ENCODE measurements around the gene CD164L2. TPM values are rescaled to one million over a fixed set of nuclear protein-coding genes. Genes with fewer than 3 reads are reported as not detected.

CD164L2 gene
- total RNA-seq, 1 experiment from 2014 or later = not detected

- DNase-seq (ENCODE audit: low read depth) = peak; percentile 78
These were observed 34.0 kb downstream of the CD164L2 start for GRCh38 chr1:27348861-27349783.

GRCh38 chr1:27346991-27347624 lies 36.0 kb downstream of the CD164L2 start:
- peak; percentile 34 for DNase-seq (ENCODE audit: low read depth)

GRCh38 chr1:27346357-27346756 lies 36.8 kb downstream of the CD164L2 start:
- no peak for DNase-seq (ENCODE audit: low read depth)

GRCh38 chr1:27345272-27345671 lies 37.9 kb downstream of the CD164L2 start:
- no peak for DNase-seq (ENCODE audit: low read depth)

- no peak for DNase-seq (ENCODE audit: low read depth)
These were observed 39.5 kb downstream of the CD164L2 start for GRCh38 chr1:27343639-27344025.

- no peak for DNase-seq (ENCODE audit: low read depth)
These were observed 40.1 kb downstream of the CD164L2 start for GRCh38 chr1:27342778-27343638.

- DNase-seq (ENCODE audit: low read depth) = no peak
These were observed 40.7 kb downstream of the CD164L2 start for GRCh38 chr1:27342391-27342777.

- peak; percentile 81 for DNase-seq (ENCODE audit: low read depth)
These were observed 41.4 kb downstream of the CD164L2 start, which contains the start of gene SYTL1 for GRCh38 chr1:27341525-27342252. TSS of gene SYTL1 (plus strand) at chr1:27342022. CDS start at chr1:27345335, 3,313 bp downstream.

GRCh38 chr1:27339213-27339612 lies 43.9 kb downstream of the CD164L2 start:
- no peak for DNase-seq (ENCODE audit: low read depth)

GRCh38 chr1:27338751-27339150 lies 44.4 kb downstream of the CD164L2 start:
- DNase-seq (ENCODE audit: low read depth) = no peak

GRCh38 chr1:27336756-27337155 lies 46.4 kb downstream of the CD164L2 start:
- DNase-seq (ENCODE audit: low read depth) = no peak

- DNase-seq (ENCODE audit: low read depth) = no peak
These were observed 47.4 kb downstream of the CD164L2 start for GRCh38 chr1:27335506-27336422.

GRCh38 chr1:27333717-27334279 lies 49.3 kb downstream of the CD164L2 start:
- no peak for DNase-seq (ENCODE audit: low read depth)

- DNase-seq (ENCODE audit: low read depth) = no peak
These were observed 50.4 kb downstream of the CD164L2 start for GRCh38 chr1:27332536-27333281.

- DNase-seq (ENCODE audit: low read depth) = no peak
These were observed 51.2 kb downstream of the CD164L2 start for GRCh38 chr1:27331922-27332321.

GRCh38 chr1:27331426-27331825 lies 51.7 kb downstream of the CD164L2 start:
- no peak for DNase-seq (ENCODE audit: low read depth)

- no peak for DNase-seq (ENCODE audit: low read depth)
These were observed 52.3 kb downstream of the CD164L2 start for GRCh38 chr1:27330786-27331185.

All from M059J (cell line).